LNCaP clone FGC (cell line): Measurements from ENCODE around the gene IL4I1.

Experiments used
- DNase-seq: peaks from one replicate; pipeline ENCODE4 v3.0.0-alpha.2; 2011; ENCODE audit warnings: low read depth
- H3K4me3 ChIP-seq: 2 replicates; pipeline ENCODE4 v1.5.1; 2011; ENCODE audit warnings: mild to moderate bottlenecking, low read depth, low read length, control low read depth
- CTCF ChIP-seq: IDR thresholded peaks from 2 replicates; pipeline ENCODE4 v1.5.1; 2012; ENCODE audit warnings: mild to moderate bottlenecking; ENCODE audit not compliant: control insufficient read depth, insufficient read depth; ENCODE audit errors: extremely low read depth

Gene IL4I1

GRCh38 chr19:49869009-49869483 is 27.6 kb downstream of the IL4I1 start:
- DNase-seq, result no peak
- peak overlapping the region; percentile 42 for H3K4me3 ChIP-seq
- TF ChIP-seq CTCF, result no peak

- peak; percentile 64 for DNase-seq
- peak within 1 kb of the TSS; percentile 87 for H3K4me3 ChIP-seq
- TF ChIP-seq CTCF, result no peak
These were observed 29.5 kb downstream of the IL4I1 start, which contains the start of gene PNKP for GRCh38 chr19:49866933-49867782. PNKP (minus strand) TSS chr19:49867576; CDS start chr19:49867204, 372 bp downstream.

GRCh38 chr19:49864890-49865289 is 31.8 kb downstream of the IL4I1 start:
- DNase-seq, result no peak
- H3K4me3 ChIP-seq, result peak overlapping the region; percentile 87; the same call in 1 of the 2 replicates
- TF ChIP-seq CTCF, result no peak

- H3K4me3 ChIP-seq, result no peak overlapping the region
- no peak for DNase-seq
- TF ChIP-seq CTCF, result no peak
These were observed 32.8 kb downstream of the IL4I1 start for GRCh38 chr19:49863935-49864320.

- no peak overlapping the region for H3K4me3 ChIP-seq
- DNase-seq, result no peak
- TF ChIP-seq CTCF, result no peak
These were observed 33.3 kb downstream of the IL4I1 start for GRCh38 chr19:49863254-49863934.

GRCh38 chr19:49862391-49863253 is 34.1 kb downstream of the IL4I1 start:
- no peak overlapping the region for H3K4me3 ChIP-seq
- peak; percentile 26 for TF ChIP-seq CTCF
- DNase-seq, result no peak
